SIG-M5 (cell line): ENCODE results near the gene LLPH.
"Not testable (repeated sequence)": the region's sequence is repeated elsewhere in the genome, so short reads cannot be mapped to it uniquely, and the experiment has no call there.

Experiments used
- DNase-seq: peaks from one replicate; lab custom pipeline; 2025; lab: John Stamatoyannopoulos, UW

The LLPH gene

DNA sequence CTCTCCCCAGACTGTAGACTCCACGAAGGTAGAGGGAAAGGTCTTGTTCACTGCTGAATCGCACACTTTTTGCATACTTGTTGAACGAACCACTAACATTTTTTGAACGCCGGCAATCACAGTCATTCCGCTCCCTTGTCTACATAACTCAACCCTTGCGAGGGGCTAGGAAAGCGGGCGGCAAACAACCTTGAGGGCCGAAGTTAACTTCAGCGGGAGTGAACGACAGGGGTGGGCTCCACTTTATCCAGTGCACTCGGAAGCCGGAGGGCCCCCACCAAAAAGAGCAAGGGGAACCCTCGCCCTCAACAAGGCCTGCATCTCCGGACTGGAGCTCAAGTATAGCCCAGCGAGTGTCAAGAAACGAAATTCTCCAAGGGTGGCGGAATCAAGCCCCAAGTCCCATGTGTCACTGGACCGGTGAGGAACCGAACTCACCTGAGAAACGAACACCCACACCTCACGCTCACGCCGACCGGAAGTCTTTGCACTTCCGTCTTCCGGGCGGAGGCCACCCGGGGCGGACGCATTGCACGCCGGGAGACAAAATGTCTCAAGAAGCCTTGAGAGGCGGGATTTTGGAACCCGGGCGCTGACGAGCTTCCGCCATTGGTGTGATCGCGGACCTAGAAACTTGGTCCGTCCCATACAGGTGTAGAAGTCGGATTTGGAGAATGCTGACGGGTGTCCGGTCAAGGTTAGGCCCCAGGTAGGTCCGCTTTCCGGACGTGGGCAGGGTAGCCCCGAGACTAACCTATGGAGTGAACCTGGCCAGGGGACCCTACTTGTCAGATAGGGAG lies at the start of gene LLPH:
Gene LLPH, minus strand, starts transcription at position 484 of the 800 bp plus-strand sequence. CDS start 1,644 bp downstream, outside the sequence.
- DNase-seq: peak; percentile 29

DNA sequence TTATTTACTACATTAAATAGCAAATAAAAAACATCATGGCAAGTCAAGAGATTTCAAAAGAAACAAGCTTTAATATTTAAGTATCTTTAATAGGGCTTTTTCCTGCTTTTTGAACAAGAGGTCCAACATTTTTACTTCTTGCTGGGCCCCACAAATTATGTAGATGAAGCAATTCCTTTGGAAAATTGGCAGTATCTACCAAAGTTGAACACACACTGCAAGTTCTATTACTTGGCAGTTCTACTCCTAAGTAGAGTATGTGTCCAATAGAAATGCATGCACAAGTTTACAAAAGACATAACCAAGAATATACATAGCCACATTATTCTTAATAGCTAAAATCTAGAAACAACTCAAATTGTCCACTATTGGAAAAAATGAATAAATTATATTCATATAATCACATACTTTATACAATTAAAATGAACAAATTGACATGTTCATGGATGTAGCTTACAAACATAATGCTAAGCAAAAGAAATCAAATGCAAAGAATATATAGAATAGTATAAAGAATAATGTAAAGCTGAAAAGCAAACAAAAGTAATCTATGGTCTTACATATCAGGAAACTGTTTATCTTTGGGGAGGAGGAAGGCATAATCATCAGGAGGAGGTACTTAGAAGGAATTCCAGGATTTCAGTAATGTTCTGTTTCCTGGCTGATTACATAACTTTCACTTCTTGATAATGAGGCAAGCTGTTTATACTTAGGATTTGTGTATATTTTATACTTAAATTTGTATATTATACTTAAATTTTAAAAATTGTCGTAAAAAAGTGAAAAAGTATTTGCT lies 45.8 kb upstream of the LLPH start:
- no peak for DNase-seq

DNA sequence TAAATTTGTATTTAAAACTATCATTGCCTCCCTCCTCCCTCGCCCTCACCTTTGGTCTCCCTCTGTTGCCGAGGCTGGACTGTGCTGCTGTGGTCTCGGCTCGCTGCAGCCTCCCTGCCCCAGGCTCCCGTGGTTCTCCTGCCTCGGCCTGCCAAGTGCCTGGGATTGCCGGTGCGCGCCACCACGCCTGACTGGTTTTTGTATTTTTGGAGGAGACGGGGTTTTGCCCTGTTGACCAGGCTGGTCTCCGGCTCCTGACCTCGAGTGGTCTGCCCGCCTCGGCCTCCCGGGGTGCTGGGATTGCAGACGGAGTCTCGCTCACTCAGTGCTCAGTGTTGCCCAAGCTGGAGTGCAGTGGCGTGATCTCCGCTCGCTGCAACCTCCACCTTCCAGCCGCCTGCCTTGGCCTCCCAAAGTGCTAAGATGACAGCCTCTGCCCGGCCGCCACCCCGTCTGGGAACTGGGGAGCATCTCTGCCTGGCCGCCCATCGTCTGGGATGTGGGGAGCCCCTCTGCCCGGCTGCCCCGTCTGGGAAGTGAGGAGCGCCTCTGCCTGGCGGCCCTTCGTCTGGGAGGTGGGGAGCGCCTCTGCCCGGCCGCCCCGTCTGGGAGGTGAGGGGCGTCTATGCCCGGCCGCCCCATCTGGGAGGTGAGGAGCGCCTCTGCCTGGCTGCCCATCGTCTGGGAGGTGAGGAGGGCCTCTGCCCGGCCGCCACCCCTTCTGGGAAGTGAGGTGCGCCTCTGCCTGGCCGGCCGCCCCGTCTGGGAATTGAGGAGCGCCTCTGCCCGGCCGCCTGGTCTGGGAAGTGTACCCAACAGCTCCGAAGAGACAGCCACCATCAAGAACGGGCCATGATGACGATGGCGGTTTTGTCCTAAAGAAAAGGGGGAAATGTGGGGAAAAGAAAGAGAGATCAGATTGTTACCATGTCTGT lies 44.1 kb upstream of the LLPH start:
- not testable (repeated sequence) for DNase-seq

DNA sequence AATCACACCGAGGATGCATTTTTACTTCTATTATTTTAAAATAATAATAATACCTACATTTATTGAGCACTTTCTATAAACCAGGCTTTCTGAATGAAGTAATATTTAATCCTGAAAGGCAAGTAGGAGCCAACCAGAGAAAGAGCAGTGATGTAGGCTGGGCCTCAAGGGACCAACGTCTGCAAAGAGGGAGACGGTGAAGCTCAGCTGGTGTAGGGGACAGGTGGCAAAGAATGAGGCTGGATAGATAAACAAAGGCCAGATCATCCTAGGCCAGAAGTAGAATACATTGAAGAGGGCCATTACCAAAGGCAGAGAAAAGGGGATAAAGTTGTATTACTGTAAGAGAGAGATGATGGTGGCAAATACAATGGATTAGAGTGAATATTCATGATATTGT lies 40.1 kb upstream of the LLPH start:
- DNase-seq: no peak

DNA sequence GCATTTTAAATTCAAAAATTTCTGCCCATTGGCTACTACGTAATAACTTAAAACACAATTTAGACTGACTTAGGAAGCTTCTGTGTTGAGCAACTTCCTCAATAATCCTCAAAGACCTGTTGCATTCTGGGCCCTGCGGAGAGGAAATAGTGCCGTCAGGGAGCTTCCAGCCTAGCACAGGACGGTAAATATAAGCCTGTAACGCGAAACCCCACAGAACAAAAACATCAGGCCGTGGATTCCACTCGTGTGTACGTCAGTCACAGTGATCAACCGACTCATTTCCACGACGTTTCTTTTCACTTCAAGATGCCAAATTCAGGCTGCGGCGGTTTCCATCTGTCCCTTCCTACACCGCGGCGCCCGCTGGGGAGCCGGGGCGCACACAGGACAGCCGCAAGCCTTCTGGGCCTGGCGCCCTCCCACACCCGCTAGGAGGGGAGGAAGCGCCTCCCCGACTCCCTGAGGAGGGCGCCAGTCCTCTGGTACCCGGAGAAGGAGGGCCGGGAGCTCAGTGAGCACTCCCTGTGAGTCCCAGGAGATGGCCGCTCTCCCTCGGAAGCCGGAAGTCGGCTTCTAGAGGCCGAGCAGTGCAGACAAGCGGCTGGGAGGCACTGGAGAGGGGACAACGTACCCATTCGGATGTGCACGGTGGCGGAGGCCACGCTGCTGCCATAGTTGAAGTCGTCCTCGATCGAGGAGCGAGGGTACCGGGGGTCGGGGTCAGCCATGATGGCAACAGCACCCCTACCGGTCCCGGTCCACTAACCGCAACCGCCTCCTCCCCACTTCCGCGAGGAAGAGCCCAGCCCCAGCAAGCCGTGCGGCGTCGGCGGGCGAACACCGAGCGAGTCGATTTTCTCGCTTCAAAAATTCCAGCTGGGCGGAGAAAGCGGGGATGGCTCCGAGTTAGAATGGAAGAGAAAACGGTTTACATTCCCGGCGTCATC lies 38.9 kb upstream of the LLPH start, which contains the start of gene TMBIM4:
Gene TMBIM4, minus strand, starts transcription at position 776 of the 950 bp plus-strand sequence. Its CDS starts 45 bp downstream, at position 731.
- DNase-seq: peak; percentile 99

DNA sequence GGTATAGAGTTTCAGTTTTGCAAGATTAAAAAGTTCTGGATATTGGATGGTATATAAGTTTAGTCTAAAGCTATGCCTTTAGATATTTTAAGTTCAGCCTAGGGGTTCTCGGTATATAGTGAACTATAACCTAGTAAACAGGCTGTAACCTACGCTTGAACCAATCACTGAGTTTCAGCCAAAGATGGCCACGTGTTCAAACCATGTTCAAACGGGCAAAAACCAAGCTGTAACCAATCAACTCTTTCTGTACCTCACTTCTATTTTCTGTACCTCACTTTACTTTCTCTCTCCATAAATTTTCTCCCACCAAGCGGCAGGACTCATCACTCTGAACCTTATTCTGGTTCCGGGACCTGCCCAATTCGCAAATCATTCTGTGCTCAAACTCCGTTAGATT lies 37.9 kb upstream of the LLPH start:
- DNase-seq: no peak

DNA sequence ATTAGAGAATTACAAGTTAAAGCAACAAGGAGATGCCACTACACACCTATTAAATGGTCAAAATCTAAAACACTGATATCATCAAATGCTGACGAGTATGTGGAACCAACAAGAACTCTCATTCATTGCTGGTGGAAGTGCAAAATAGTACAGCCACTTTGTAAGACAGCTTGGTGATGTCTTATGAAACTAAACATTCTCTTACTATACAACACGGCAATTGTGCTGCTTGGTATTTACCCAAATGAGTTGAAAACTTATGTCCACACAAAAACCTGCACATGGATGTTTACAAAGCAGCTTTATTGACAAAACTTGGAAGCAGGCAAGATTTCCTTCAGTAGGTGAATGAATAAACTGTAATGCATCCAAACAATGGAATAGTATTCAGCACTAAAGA lies 36.0 kb upstream of the LLPH start:
- no peak for DNase-seq

DNA sequence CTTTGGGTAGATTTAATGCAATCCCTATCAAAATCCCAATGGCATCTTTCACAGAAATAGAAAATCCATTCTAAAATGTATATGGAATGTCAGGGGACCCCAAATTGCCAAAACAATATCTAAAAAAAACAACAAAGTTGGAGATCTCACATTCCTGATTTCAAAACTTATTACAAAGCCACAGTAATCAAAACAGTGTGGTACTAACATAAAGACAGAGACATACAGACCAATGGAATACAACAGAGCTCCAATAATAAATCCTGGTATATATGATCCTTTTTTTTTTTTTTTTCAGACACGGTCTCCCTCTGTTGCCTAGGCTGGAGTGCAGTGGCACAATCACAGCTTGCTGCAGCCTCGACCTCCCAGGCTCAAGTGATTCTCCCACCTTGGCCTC lies 34.6 kb upstream of the LLPH start:
- no peak for DNase-seq

DNA sequence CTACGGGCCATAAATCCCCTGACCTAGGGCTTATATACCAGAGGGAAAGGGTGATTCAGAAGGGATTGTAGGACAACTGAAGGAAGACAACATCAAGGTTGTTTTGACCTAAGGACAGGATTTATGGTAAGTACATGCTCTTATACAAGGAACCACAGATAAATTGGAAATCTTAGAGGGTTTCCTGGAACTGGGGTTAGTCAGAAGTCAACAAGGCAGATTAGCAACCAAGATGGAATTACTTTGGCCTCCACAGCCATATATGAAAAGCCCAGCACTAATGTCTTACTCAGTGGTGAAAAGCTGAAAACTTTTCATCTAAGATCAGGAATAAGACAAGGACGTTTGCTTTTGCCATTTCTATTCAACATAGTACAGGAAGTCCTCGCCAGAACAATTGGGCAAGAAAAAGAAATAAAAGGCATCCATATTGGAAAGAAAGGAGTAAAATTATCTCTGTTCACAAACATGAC lies 33.8 kb upstream of the LLPH start:
- no peak for DNase-seq

DNA sequence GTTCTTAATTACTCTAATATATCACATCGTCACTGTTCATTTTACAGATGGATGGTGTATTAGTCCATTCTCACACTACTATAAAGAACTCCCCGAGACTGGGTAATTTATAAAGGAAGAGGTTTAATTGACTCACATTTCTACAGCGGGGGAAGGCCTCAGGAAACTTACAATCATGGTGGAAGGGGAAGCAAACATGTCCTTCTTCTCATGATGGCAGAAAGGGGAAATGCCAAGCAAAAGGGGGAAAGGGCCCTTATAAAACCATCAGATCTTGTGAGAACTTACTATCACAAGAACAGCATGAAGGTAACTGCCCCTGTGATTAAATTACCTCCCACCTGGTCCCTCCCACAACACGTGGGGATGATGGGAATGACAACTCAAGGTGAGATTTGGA lies 32.7 kb upstream of the LLPH start:
- no peak for DNase-seq

DNA sequence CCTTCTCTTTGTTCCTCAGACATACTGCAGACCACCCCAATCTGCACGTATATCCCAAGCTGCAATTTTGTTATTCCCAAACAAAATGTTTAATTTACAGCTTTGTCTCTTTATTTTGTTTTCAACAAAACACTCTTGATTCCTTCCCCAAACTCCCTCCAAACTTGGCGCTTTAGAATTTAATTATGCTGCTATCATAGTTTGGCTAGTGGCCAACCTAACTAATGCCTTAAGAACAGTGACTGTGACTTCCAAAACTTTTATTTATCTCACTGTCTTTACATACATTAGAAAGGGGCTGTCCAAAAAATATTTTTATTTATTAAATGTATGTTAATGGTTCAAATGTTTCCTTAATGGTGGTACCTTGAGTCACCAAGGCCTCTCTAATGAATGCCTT lies 32.2 kb upstream of the LLPH start:
- no peak for DNase-seq

DNA sequence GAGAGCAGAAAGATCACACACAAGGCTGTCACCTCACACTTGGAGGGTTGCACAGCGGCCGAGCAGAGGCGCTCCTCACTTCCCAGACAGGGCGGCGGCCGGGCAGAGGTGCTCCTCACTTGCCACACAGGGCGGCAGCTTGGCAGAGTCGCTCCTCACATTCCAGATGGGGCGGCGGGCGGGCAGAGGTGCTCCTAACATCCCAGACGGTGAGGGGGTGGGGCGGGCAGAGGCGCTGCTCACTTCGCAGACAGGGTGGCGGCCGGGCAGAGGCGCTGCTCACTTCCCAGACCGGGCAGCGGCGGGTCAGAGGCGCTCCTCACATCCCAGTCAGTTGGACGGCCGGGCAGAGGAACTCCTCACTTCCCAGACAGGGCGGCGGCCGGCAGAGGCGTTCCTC lies 30.2 kb upstream of the LLPH start:
- no peak for DNase-seq

DNA sequence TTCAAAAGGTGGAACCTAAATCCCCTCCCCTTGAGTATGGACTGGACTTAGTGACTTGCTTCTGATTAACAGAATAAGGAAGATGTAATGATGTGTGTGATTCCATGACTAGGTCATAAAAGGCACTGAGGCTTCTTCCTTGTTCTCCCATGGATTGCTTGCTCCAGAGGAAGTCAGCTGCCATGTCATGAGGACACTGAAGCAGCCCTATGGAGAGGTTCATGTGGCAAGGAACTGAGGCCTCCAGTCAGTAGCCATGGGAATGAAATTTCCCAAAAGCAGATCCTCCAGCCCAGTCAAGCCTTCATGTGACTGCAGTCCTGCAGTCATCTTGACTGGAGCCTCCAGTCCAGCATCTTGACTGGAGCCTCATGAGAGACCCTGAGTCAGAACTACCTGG lies 28.6 kb upstream of the LLPH start:
- DNase-seq: no peak

DNA sequence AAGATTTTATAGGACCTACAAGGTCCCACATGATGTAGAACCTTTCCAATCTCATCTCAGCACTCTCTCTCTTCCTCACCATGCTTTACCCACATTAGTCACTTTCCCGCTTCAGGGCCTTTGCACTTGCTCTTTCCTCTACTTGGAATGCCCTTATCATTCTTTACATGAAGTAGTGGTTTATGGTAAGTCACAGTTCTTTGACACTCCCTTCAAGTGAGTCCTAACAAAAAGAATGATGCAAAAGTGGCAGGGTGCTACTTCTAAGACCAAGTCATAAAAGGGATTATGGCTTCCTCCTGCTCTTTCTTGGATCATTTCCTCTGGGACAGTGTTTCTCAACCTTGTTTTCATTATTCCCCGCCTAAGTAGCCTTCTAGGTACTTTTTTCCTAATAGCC lies 26.1 kb upstream of the LLPH start:
- DNase-seq: no peak

DNA sequence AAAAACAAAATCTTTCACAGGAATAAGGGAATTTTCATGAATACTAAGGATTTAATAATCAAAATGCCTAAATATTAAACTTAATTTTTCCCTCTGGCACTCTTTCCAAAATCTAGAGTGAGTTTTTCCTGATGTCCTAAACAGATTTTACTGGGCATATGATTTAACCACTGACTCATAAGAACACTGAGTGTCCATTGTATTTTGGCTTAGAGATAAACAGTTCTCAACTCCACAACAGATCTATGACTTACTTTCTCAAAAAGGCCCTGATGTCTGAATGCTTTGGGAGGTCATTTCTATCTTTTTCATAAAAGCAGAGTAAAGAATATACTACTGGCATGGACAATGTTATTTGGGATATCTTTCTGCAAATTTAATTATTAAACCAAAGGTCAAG lies 24.2 kb upstream of the LLPH start:
- no peak for DNase-seq

DNA sequence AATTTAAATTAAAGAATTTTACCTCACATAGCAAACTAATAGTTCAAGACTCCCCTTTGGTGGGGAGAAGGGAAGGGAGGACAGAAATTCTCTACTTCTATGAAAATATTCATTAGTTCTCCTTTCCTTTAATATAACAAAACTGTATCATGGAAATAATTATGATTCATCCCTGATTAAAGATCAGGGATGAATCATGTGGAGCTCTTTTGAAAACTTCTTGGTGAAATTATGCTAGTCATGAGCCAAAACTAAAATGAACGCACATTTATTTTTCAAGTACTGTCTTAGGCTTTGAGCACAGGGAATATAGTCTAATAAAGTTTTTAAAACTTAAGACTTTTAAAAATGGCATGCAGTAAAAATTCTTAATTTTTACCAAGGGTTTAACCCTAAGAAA lies 22.2 kb upstream of the LLPH start:
- no peak for DNase-seq

DNA sequence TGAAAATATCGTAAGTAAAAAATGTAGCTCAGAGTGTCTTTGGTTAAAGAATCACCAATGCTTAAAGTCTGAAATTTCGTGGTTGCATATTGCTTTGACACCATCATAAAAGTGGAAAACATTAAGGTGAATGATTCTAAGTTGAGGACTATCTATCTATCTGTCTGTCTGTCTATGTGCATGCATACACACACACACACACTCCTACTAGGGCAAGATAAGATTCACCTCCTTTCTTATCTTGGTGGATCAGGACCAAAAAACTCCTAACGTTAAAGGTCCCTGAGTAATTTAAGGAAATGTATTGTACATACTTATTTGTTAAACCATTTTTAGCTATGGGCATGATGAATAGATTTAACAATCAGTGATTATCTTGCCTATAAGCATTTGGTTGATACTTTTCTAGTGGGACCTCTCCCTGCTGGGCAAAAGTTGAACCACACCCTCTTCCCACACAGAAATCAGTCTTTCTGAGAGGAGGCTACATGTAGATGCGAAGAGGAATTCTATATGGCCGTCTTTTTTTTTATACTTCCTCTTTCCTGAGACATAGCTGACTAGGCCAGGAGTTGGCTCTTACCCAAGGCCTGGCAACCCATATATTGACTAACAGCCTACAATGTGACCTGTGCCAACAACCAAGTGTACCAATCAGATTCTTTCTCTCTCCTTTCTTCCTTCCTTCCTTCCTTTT lies 19.3 kb upstream of the LLPH start:
- peak; percentile 67 for DNase-seq

DNA sequence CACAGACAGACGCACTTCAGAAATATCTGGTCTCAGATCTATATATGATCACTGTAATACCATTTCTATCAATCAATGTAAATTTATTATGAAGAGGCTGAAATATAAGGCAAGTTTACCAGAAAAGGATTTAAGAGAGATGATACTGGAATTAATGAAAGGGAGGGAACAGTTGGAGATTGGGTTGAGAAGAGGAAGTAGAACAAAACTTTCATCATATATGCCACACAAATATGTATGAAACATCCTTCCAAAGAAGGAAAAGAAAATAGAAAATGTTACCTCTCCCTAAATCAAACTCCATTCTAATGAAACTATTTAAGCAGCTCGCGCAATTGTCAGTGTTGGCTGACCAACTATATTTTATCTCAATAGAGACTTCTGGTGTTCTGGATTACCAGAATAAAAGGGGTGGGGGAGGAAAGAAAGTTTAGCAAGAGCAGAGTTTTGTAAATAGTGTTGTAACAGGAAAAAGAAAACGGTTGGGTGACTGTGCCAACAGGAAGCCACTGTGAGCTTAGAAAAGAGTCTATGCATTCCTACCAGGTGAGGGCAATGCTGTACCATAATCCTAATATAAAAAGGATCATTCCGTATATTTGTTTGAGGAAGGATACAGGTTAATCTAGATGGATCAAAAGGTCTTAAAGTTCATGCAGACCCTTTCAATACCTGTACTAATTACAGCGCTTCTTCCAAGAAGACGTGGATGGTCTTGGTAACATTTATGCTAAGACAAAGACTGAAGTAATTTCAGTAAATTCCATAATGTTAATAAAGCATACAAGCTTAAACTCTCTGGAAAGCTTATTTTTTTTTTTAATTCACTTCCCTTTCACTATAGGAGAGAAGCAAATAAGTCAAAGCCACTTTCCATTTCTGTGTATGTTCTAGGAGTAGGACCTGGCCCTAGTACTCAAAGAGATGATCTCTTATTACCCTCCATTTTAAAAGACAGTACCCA lies 14.5 kb upstream of the LLPH start:
- peak; percentile 97 for DNase-seq

DNA sequence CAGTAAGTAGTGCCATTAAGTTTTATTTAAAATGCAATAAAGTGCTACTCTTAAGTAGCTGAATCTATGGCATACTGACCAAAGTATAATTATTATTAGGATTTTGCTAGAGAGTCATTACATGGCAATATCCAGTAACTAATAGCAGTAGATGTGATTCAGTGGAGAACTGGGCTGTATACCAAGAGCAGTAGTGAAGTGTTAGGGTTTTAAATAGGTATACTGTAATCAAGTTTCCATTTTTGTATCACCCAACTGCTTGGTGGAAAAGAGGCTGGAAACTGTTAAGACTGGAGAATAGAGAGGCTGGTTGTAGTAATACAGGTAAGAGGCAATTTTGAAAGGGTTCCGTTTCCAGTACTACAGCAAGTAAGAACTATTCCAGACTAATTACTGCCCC lies 13.3 kb upstream of the LLPH start:
- no peak for DNase-seq
